HUES48 (cell line): ENCODE results near the gene RASA3.
"Not testable (repeated sequence)": the region's sequence is repeated elsewhere in the genome, so short reads cannot be mapped to it uniquely, and the experiment has no call there.

ENCODE experiments used
- H3K27ac ChIP-seq: one replicate; pipeline ENCODE4 v1.7.0; 2013; ENCODE audit warnings: low read depth, low read length, inconsistent platforms
- H3K27me3 ChIP-seq: 2 replicates; pipeline ENCODE4 v1.6.1; 2013; ENCODE audit warnings: mild to moderate bottlenecking, low read length; ENCODE audit not compliant: control insufficient read depth, insufficient read depth
- H3K36me3 ChIP-seq: 2 replicates; pipeline ENCODE4 v1.6.1; 2013; ENCODE audit warnings: low read length; ENCODE audit not compliant: control insufficient read depth, insufficient read depth
- H3K4me1 ChIP-seq: 2 replicates; pipeline ENCODE4 v1.6.1; 2013; ENCODE audit warnings: mild to moderate bottlenecking, low read length; ENCODE audit not compliant: control insufficient read depth, insufficient read depth
- H3K4me3 ChIP-seq: 2 replicates; pipeline ENCODE4 v1.5.1; 2013; ENCODE audit warnings: mild to moderate bottlenecking, low read depth, low read length
- H3K9ac ChIP-seq: 2 replicates; pipeline ENCODE4 v1.6.1; 2013; ENCODE audit warnings: mild to moderate bottlenecking, low read depth, low read length, moderate library complexity
- H3K9me3 ChIP-seq: 2 replicates; pipeline ENCODE4 v1.6.1; 2013; ENCODE audit warnings: low read length; ENCODE audit not compliant: control insufficient read depth, insufficient read depth

RASA3 gene

GRCh38 chr13:114166381-114167131 is 34.1 kb upstream of the RASA3 start:
- H3K27ac ChIP-seq: no peak overlapping the region
- H3K9ac ChIP-seq: no peak overlapping the region

DNA sequence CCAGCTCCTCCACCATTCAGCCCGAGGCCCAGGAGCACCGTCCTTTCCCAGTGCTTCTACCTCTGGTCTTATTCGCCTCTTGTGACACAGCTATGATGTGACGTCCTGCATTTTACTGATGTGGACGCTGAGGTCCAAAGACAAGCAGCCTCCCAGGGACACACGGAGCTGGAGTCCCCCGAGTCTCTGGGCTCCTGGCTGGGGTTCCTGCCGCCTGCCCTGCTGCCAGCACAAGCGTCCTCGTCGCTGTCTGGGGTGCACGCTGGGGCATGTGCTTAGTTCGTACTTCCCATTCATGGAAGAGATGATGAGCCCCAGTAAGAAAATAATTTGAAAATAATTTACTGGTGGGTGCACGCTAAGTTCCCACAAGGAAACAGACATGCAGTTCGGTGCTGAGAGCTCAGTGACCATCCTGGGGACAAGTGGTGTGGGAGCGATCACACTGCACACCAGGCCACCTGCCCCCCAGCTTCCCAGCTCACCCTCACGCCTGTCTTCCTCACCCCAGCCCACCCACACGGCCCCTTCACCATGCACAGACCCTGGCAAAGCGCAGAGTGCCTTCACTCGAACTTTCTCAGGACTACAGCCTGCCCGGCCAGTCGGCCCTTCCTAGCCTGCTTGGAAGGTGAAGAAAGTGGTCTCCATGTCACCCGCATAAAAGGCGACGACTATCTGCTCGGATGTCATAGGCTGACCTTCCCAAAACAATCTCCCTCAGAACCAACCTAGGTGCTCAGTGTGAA is 32.4 kb upstream of the RASA3 start:
- H3K9me3 ChIP-seq: no peaks in the 10 kb centered on the region
- no peaks in the 10 kb centered on the region for H3K36me3 ChIP-seq
- no peak overlapping the region for H3K4me3 ChIP-seq
- no peak overlapping the region for H3K9ac ChIP-seq
- no peaks in the 10 kb centered on the region for H3K27me3 ChIP-seq
- no peaks in the 10 kb centered on the region for H3K4me1 ChIP-seq
- H3K27ac ChIP-seq: no peak overlapping the region

More at GRCh38 chr13:114166381-114167131, 34.1 kb upstream of the RASA3 start:
- H3K9me3 ChIP-seq: no peaks in the 10 kb centered on the region
- no peak overlapping the region for H3K4me3 ChIP-seq
- H3K36me3 ChIP-seq: no peaks in the 10 kb centered on the region
- no peaks in the 10 kb centered on the region for H3K27me3 ChIP-seq
- H3K4me1 ChIP-seq: no peaks in the 10 kb centered on the region

- Histone ChIP-seq H3K27me3 (no peaks in the 10 kb centered on the region), H3K36me3 (no peaks in the 10 kb centered on the region), H3K27ac (no peak overlapping the region), H3K4me3 (no peak overlapping the region), H3K4me1 (no peaks in the 10 kb centered on the region), H3K9me3 (no peaks in the 10 kb centered on the region), H3K9ac (no peak overlapping the region)
These were observed 31.6 kb upstream of the RASA3 start for GRCh38 chr13:114164053-114164452.

- no peak overlapping the region for H3K9ac ChIP-seq
- no peak overlapping the region for H3K4me3 ChIP-seq
- H3K4me1 ChIP-seq: no peaks in the 10 kb centered on the region
- H3K36me3 ChIP-seq: no peaks in the 10 kb centered on the region
- no peaks in the 10 kb centered on the region for H3K27me3 ChIP-seq
- no peaks in the 10 kb centered on the region for H3K9me3 ChIP-seq
- no peak overlapping the region for H3K27ac ChIP-seq
These were observed 30.1 kb upstream of the RASA3 start for GRCh38 chr13:114162533-114162922.

- no peaks in the 10 kb centered on the region for H3K27me3 ChIP-seq
- no peak overlapping the region for H3K27ac ChIP-seq
- H3K4me1 ChIP-seq: no peaks in the 10 kb centered on the region
- H3K9me3 ChIP-seq: no peaks in the 10 kb centered on the region
- H3K36me3 ChIP-seq: no peaks in the 10 kb centered on the region
- H3K4me3 ChIP-seq: no peak overlapping the region
- H3K9ac ChIP-seq: no peak overlapping the region
These were observed 29.5 kb upstream of the RASA3 start for GRCh38 chr13:114161644-114162532.

- Histone ChIP-seq H3K9ac (no peak overlapping the region), H3K9me3 (no peaks in the 10 kb centered on the region), H3K27ac (no peak overlapping the region), H3K4me3 (no peak overlapping the region), H3K4me1 (no peaks in the 10 kb centered on the region), H3K36me3 (no peaks in the 10 kb centered on the region), H3K27me3 (no peaks in the 10 kb centered on the region)
These were observed 28.7 kb upstream of the RASA3 start for GRCh38 chr13:114161028-114161556.

DNA sequence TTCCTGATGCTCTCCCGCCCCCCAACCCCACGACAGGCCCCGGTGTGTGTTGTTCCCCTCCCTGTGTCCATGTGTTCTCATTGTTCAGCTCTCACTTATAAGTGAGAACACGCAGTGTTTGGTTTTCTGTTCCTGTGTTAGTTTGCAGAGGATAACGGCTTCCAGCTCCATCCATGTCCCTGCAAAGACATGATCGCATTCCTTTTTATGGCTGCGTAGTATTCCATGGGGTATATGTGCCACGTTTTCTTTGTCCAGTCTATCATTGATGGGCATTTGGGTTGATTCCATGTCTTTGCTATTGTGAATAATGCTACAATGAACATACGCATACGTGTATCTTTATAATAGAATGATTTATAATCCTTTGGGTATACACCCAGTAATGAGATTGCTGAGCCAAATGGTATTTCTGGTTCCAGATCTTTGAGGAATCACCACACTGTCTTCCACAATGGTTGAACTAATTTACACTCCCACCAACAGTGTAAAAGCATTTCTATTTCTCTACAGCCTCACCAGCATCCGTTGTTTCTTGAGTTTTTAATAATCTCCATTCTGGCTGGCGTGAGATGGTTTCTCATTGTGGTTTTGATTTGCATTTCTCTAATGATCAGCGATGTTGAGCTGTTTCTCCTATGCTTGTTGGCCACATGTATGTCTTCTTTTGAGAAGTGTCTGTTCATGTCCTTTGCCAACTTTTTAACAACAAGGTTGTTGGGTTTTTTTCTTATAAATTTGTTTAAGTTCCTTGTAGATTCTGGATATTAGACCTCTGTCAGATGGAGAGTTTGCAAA is 26.6 kb upstream of the RASA3 start:
- not testable (repeated sequence) for H3K9ac ChIP-seq, H3K4me1 ChIP-seq, H3K27me3 ChIP-seq, H3K9me3 ChIP-seq, H3K36me3 ChIP-seq, H3K4me3 ChIP-seq, H3K27ac ChIP-seq

DNA sequence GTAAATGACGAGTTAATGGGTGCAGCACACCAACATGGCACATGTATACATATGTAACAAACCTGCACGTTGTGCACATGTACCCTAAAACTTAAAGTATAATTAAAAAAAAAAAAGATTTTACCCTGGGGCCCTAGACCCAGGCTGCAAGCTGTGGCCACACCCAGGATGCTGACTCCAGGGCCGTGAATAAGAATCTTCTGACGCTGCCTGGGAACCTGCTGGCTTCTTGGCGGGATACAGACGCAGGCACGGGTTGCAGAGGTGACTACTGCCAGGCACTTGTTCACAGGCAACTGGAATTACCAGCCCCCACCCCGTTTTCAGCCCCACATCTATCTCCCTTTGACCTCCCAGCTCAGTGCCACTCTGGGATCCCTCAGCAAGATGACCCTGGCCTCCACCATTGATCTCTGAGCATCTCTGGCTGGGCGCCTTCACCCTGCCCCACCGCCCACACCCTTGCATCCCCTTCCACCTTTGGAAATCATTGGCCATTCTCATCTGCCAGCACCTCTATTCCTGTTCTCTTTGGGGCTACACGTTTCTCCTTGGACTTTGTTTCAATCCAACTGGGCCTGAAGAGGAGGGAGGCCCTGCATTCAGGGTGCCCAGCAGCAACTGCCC is 25.6 kb upstream of the RASA3 start:
- no peaks in the 10 kb centered on the region for H3K9me3 ChIP-seq
- H3K9ac ChIP-seq: no peak overlapping the region
- no peaks in the 10 kb centered on the region for H3K27me3 ChIP-seq
- no peaks in the 10 kb centered on the region for H3K36me3 ChIP-seq
- no peak overlapping the region for H3K4me3 ChIP-seq
- no peaks in the 10 kb centered on the region for H3K4me1 ChIP-seq
- H3K27ac ChIP-seq: no peak overlapping the region

DNA sequence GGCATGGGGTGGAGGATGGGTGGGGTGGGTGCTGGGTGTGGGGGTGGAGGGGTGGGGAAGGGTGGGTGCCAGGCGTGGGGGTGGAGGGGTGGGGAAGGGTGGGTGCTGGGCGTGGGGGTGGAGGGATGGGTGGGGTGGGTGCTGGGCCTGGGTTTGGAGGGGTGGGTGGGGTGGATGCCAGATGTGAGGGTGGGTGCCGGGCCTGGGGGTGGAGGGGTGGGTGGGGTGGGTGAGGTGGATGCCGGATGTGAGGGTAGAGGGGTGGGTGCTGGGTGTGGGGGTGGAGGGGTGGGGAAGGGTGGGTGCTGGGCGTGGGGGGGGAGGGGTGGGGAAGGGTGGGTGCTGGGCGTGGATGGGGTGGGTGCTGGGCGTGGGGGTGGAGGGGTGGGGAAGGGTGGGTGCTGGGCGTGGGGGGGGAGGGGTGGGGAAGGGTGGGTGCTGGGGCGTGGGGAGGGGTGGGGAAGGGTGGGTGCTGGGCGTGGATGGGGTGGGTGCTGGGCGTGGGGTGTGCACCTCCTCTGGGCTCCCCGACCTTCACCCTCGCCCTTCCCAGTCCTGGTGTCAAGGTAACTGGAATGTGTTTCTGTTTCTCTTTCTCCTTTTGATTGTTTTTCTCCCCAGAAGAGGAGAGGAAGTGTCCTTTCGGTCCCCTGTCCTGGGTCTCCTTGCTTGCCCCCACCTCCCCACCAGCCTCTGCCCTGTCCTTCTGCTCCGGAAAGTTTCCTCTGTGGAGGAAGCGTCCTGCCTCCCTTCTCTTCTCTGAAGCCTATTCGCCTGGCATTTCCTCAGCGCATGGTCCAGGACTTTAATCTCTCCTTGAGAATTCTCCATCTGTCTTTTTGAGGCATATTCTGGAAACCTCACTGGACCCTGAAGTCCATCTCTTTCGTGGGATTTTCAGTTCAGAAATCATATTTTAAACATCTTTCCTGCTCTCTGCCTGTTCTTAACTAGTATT is 23.8 kb upstream of the RASA3 start:
- Histone ChIP-seq H3K4me1 (no peaks in the 10 kb centered on the region), H3K4me3 (no peak overlapping the region), H3K36me3 (no peaks in the 10 kb centered on the region), H3K27ac (no peak overlapping the region), H3K9ac (no peak overlapping the region), H3K27me3 (no peaks in the 10 kb centered on the region), H3K9me3 (no peaks in the 10 kb centered on the region)
